ENCODE results near the gene DLGAP1.
"Not testable (repeated sequence)": the region's sequence is repeated elsewhere in the genome, so short reads cannot be mapped to it uniquely, and the experiment has no call there.

DNA sequence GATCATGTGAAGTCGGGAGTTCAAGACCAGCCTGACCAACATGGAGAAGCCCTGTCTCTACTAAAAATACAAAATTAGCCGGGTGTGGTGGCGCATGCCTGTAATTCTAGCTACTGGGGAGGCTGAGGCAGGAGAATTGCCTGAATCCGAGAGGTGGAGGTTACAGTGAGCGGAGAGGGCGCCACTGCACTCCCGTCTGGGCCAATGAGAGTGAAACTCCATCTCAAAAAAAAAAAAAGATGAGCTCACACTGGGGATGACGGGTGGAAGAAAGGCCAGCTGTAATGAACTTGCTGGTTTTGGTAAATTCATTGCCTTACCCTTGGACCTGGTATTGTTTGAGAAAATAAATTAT lies 847.0 kb downstream of the DLGAP1 start:
- TF ChIP-seq SP1 (IDR thresholded peaks at IDR 0.05; ENCODE audit: low read depth): not testable (repeated sequence)
- TF ChIP-seq, protein P1, sequence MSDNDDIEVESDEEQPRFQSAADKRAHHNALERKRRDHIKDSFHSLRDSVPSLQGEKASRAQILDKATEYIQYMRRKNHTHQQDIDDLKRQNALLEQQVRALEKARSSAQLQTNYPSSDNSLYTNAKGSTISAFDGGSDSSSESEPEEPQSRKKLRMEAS (IDR thresholded peaks at IDR 0.05): not testable (repeated sequence)

All from HCT116 (cell line).